Measurements from ENCODE around the gene ACVR1C. TPM values are rescaled to one million over a fixed set of nuclear protein-coding genes. Genes with fewer than 3 reads are reported as not detected.

Gene ACVR1C
- total and polyA plus RNA-seq, 2 of the 8 experiments (the other 6 are each of a cell fraction or from before 2014, with no cell fraction given): 0.21 to 0.52 TPM

DNA sequence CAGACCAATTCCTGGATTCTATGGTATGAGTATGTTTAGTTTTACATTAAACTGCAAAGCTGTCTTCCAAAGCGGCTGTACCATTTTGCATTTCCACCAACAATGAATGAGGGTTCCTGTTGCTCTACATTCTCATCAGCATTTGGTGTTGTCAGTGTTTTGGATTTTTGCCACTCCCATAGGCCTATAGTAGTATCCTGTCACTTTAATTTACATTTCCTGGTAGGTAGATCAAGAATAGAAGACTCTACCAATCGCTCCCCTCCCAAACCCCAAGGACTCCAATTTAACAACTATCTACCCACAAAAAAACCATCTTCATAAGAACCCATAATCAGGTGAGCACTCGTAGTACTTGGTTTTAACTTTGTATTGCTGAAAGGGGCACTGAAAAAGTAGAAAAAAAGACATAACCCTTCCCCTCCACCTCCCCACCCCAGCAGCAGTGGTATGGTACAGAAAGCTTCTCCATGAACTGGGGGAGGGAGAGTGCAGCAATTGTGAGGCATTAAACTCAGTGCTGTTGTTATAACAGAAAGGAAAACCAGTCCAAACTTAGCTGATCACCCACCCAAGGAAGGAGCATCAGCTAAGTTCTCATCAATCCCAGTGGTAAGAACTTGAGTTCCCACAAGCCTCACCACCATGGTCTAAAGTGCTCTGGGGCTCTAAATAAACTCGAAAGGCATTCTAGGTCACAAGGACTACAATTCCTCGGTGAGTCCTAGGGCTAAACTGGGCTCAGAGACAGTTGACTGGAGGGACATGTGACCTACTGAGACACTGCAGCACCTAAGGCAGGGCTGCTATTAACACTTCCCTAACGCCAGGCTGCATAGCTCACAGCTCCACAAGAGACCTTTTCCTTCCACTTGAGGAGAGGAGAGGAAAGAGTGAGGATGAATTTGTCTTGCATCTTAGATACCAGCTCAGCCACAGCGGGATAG, 149.3 kb downstream of the ACVR1C start (continued):
- no peak for TF ChIP-seq RAD21 (IDR thresholded peaks at IDR 0.05 in 1 of 2, conservative IDR thresholded peaks at IDR 0.05 in 1 of 2; ENCODE audit: low read depth in 2 of 2, low read length in 2 of 2)
- TF ChIP-seq CHD2 (IDR thresholded peaks at IDR 0.05; ENCODE audit: low read length): no peak
- TF ChIP-seq, protein P1, sequence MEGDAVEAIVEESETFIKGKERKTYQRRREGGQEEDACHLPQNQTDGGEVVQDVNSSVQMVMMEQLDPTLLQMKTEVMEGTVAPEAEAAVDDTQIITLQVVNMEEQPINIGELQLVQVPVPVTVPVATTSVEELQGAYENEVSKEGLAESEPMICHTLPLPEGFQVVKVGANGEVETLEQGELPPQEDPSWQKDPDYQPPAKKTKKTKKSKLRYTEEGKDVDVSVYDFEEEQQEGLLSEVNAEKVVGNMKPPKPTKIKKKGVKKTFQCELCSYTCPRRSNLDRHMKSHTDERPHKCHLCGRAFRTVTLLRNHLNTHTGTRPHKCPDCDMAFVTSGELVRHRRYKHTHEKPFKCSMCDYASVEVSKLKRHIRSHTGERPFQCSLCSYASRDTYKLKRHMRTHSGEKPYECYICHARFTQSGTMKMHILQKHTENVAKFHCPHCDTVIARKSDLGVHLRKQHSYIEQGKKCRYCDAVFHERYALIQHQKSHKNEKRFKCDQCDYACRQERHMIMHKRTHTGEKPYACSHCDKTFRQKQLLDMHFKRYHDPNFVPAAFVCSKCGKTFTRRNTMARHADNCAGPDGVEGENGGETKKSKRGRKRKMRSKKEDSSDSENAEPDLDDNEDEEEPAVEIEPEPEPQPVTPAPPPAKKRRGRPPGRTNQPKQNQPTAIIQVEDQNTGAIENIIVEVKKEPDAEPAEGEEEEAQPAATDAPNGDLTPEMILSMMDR (IDR thresholded peaks at IDR 0.05; ENCODE audit: control extremely low read depth in 1 of 3, insufficient read depth in 1 of 3, low read depth in 1 of 3, low read length in 3 of 3): no peak
- no peak for TF ChIP-seq ZNF274 (IDR thresholded peaks at IDR 0.05; ENCODE audit: borderline replicate concordance, extremely low read depth, low read length)
- TF ChIP-seq SRF (IDR thresholded peaks at IDR 0.05; ENCODE audit: low read depth, low read length): no peak

Measured in H1 (cell line).